GM18507 (cell line): ENCODE data around the gene ZNF622.
A peak's percentile ranks its signal among the peaks of the same experiment; 100 is the strongest.
"Not testable (repeated sequence)": the region's sequence is repeated elsewhere in the genome, so short reads cannot be mapped to it uniquely, and the experiment has no call there.

Experiments used
- DNase-seq: peaks from one replicate; pipeline ENCODE4 v3.0.0; 2011; ENCODE audit warnings: low read depth; ENCODE audit not compliant: insufficient read length; ENCODE audit errors: extremely low spot score
- FAIRE-seq: peaks from 2 replicates; lab custom pipeline; 2011; peaks lifted over from hg19 to GRCh38; lab: Jason Lieb, UNC

ZNF622 gene

GRCh38 chr5:16483361-16483760 is 17.8 kb upstream of the ZNF622 start:
- FAIRE-seq (no peak), DNase-seq (no peak)

- FAIRE-seq (no peak), DNase-seq (no peak)
Observed at GRCh38 chr5:16482891-16483290, 17.3 kb upstream of the ZNF622 start.

GRCh38 chr5:16480821-16481538 is 15.4 kb upstream of the ZNF622 start:
- DNase-seq (no peak), FAIRE-seq (no peak)

GRCh38 chr5:16480144-16480543 is 14.5 kb upstream of the ZNF622 start:
- no peak for FAIRE-seq

GRCh38 chr5:16477541-16477940 is 11.9 kb upstream of the ZNF622 start:
- DNase-seq: no peak
- FAIRE-seq: no peak

More at GRCh38 chr5:16480144-16480543, 14.5 kb upstream of the ZNF622 start:
- no peak for DNase-seq

- not testable (repeated sequence) for DNase-seq, FAIRE-seq
Observed at GRCh38 chr5:16476417-16476816, 10.8 kb upstream of the ZNF622 start.

GRCh38 chr5:16471387-16471786 is 5.8 kb upstream of the ZNF622 start:
- DNase-seq (no peak), FAIRE-seq (no peak)

- FAIRE-seq (no peak), DNase-seq (no peak)
Observed at GRCh38 chr5:16467363-16468219, 2.0 kb upstream of the ZNF622 start.

- FAIRE-seq (no peak), DNase-seq (no peak)
Observed at GRCh38 chr5:16464664-16465543, 696 bp downstream of the ZNF622 start.

GRCh38 chr5:16464231-16464630 is 1.4 kb downstream of the ZNF622 start:
- FAIRE-seq: no peak
- DNase-seq: no peak

GRCh38 chr5:16461782-16462181 is 3.8 kb downstream of the ZNF622 start:
- no peak for FAIRE-seq
- DNase-seq: no peak

- DNase-seq (no peak), FAIRE-seq (no peak)
Observed at GRCh38 chr5:16461026-16461425, 4.6 kb downstream of the ZNF622 start.

- DNase-seq: no peak
- no peak for FAIRE-seq
Observed at GRCh38 chr5:16459451-16459850, 6.1 kb downstream of the ZNF622 start.

GRCh38 chr5:16457853-16458252 is 7.7 kb downstream of the ZNF622 start:
- FAIRE-seq: no peak

GRCh38 chr5:16457451-16457850 is 8.1 kb downstream of the ZNF622 start:
- FAIRE-seq: no peak
- DNase-seq: no peak

More at GRCh38 chr5:16457853-16458252, 7.7 kb downstream of the ZNF622 start:
- no peak for DNase-seq

- DNase-seq: peak; percentile 14
- peak; percentile 81 for FAIRE-seq
Observed at GRCh38 chr5:16456103-16456832, 9.3 kb downstream of the ZNF622 start.

GRCh38 chr5:16455668-16456067 is 9.9 kb downstream of the ZNF622 start:
- DNase-seq (no peak), FAIRE-seq (no peak)

GRCh38 chr5:16454686-16455085 is 10.9 kb downstream of the ZNF622 start:
- FAIRE-seq (no peak), DNase-seq (no peak)

GRCh38 chr5:16453609-16454008 is 12.0 kb downstream of the ZNF622 start:
- DNase-seq (no peak), FAIRE-seq (no peak)
